Germinal center (tissue), 1 donor: ENCODE measurements around the gene TNFRSF21.
"Not testable (repeated sequence)": the region's sequence is repeated elsewhere in the genome, so short reads cannot be mapped to it uniquely, and the experiment has no call there.

Source experiments
- DNase-seq: peaks from one replicate; pipeline ENCODE4 v3.0.0; 2012; ENCODE audit warnings: mixed read lengths, low spot score

TNFRSF21 gene

DNA sequence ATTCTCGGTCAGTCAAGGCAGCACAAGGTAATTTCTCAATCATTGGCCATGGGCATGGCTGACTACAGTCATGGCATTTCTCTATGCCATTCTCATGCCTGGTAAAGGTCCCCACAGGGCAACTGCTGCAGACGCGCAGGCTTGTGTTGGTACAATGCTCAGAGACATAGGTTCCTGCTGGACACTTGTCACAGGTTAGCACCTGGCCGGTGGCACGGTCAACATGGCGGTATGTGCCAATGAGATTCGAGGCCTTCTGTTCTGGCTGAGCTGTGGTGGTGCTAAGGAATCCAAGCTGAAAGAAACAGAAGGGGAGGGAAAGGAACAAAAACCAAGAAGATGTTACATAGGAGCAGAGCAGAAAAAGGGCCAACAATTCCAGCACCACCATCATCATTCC lies 23.4 kb downstream of the TNFRSF21 start:
- DNase-seq: no peak

DNA sequence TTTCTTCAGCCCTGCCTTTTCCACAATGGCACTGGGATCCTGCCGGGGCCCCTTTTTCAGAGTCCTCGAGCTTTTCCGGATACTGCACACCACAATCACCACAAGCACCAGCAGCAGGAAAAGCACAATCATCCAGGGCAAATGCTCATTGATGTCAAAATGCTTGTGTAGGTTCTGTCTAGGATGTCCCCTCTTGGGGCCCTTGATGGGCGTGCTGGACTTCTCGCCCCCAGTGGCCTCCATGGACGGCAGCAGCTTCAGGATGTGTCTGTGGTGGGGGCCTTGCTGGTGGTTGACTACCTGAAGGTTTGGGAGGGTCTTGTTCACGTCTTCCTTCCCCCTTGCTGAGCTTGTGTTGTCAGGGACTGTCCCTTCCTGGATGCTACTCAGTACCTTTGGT lies 25.7 kb downstream of the TNFRSF21 start:
- no peak for DNase-seq

DNA sequence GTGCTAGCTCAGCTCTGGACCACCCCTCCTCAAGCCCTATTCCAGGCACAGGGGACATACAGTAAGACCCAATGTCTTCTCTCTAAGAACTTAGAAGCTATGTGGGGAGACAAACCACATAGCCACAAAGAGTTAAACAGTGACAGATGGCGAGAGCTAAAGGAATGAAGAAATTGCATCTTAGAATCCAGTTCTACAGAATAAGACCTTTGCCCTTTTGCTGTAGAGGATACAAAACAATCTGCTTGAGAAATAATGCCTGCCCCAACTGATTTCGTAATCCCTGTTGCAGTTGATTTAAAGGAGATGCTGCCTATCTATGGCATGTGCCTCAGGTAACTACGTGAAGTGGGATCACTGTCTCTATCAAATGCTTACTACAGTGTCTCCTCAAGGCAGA lies 31.2 kb downstream of the TNFRSF21 start:
- no peak for DNase-seq

DNA sequence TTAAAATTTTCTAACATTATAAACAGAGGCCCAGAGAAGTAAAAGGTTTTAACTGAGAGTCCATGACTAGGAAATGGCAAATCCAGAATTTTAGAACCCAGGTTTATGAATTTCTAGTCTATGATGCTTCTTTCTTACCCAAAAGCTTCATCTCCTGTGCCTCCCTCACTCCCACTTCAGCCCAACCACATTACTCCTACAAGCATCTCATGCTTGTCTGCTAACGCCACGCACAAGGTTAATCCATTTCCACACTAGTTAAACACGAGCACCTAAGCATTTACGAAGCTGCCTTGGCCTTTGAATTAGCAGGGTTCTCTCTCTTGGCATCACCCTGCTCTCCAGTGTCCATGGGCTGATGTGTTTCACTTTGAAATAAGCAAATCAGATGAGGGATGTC lies 32.0 kb downstream of the TNFRSF21 start:
- no peak for DNase-seq

DNA sequence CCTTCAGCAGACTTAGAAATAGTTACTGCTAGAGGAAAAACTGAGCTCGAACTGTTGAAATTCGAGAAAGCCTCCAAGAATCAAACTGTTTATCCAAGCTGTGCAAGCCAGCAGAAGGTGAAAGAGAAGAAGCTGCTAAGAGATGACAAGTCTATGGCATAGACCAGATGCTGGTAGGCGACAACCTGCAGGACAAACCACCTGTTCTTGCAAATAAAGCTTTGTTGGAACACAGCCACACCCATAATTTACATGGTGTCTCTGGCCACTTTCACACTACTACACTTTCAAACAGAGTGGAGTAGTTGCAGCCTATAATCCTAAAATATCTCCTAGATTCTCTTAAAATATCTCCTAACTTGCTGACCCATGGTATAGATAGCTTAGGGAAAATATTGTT lies 33.3 kb downstream of the TNFRSF21 start:
- no peak for DNase-seq

DNA sequence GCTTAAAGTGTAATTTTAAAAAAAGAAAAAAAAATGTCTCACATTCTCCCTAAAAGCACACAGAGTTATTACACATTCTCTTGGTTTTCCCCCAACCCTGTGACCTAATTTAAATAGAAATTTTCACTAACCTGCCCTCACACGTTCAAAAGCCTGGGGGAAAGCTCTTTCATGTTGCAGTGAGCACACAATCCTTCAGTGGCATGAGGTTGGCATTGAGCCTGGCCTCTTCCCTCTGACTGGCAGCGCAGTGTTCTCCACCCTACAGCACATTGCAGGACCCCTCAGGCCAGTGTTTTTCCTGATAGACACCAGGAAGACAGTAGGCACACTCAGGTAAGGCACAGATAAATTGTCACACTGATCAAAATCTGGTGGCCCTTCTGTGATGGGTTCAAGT lies 34.1 kb downstream of the TNFRSF21 start:
- no peak for DNase-seq

DNA sequence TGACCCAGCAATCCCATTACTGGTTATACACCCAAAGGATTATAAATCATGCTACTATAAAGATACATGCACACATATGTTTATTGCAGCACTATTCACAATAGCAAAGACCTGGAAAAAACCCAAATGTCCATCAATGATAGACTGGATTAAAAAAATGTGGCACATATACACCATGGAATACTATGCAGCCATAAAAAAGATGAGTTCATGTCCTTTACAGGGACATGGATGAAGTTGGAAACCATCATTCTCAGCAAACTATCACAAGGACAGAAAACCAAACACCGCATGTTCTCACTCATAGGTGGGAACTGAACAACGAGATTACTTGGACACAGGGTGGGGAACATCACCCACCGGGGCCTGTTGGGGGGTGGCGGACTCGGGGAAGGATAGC lies 34.6 kb downstream of the TNFRSF21 start:
- DNase-seq: not testable (repeated sequence)

DNA sequence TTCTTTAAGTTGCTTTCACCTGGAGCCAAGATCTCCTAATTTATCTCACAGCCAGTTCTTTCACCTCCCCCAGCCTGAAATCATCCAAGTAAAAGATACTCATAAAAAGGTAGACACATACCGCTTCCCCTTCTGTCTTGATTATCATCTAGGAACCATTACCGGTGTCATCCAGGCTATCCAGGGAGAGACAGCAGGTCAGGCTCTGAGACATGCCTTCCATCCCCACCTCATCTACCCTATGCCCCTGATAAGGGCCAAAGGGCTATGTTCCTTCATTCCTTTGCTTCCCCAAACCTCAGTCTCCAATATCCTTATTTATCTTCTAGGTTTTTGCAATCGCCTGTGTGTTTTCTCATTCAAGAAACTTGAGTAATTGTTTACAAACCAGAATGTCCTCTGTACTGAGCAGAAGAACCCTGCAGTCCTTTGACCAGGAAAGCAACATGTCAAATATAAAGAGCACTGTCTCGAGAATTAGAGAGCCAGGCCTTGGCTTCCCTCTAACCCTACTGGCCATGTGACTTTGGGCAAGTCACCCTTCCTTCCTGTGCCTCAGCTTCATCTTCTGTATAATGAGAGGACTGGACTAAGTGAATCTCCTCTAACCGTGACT lies 41.0 kb downstream of the TNFRSF21 start:
- DNase-seq: no peak

DNA sequence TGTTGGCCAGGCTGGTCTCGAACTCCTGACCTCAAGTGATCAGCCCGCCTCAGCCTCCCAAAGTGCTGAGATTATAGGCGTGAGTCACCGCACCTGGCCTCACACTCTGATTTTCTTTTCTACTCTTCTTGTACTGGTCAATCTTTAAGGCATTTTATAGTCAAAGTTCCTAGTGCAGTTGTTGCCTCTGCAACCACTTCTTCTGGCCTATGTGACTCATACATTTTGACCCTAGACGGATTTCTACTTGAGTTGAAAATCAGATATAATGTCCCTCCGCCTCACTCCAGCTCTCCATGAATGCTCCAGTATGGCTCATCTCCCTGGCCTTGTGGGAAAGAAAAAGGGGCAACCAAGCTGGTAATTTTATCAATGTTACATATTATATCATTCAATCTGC lies 42.4 kb downstream of the TNFRSF21 start:
- no peak for DNase-seq

DNA sequence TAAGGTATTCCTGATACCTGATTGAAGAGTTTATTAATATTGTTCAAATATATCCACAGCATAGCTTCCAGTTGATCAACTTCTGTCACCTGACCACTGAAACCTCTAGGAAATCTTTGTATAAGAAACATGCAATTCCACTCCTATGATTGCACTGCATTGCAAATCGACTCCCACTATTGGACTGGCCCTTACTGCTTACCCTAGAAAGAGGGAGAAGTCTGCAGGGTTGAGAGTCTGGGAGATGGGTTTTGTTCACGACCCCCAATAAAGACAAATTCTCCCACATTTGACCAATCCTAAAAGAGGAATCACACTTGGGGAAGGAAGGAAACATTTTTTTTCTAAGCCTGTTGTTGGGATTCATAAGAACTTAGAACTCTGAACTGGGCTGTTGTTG lies 43.7 kb downstream of the TNFRSF21 start:
- no peak for DNase-seq

DNA sequence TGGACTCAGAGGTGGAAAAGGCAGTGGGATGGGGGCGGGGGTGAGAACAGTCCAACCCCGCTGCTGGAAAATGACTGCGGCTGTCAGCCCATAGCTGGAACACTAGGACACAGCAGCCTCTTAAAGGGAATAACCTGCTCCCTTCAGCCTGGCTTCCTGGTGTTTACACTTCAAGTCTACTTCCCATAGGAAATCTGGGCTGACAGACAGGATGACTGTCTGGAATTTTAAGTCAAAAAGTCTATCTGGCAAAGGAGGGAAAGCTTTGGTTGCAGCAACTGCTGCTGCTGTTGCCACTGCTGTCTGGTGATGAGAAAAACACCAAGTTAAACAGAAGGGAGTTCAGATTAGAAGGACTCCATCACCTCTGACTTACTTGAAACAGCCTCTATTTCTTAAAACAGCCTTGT lies 44.9 kb downstream of the TNFRSF21 start:
- DNase-seq: no peak

DNA sequence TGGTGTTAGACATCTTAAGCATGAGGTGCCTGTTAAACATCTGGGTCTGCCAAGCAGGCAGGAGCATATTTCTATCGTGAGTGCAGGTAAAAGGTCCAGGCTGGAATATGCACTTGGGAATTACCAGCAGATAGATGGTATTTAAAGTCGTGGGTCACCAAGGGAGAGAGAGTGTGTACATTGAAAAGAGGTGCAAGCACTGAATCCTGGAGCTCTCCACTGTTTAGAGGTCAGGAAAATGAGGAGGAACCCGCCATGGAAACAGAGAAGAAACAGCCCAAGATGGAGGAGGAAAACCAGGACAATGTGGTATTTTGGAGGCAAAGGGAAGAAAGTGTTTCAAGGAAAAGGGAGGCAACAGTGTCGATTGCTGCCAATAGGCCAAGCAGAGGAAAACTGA lies 46.4 kb downstream of the TNFRSF21 start:
- no peak for DNase-seq

DNA sequence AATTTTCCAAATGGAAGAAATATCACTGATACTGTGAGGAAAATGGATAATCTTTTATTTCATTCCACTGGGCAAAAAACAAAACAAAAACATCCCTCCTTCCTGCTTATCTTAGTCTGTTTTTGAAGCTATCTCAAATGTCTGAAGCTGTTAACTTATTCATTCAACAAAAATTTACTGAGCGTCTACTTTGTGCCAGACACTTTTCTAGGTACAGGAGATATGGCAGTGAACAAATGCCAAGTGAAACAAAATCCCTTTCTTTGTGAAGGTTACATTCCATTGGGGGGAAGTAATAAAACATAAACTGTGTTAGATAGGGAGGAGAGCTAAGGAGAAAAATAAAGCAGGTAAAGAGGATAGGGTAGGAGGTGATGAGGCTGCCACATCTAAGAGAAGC lies 47.5 kb downstream of the TNFRSF21 start:
- DNase-seq: no peak

DNA sequence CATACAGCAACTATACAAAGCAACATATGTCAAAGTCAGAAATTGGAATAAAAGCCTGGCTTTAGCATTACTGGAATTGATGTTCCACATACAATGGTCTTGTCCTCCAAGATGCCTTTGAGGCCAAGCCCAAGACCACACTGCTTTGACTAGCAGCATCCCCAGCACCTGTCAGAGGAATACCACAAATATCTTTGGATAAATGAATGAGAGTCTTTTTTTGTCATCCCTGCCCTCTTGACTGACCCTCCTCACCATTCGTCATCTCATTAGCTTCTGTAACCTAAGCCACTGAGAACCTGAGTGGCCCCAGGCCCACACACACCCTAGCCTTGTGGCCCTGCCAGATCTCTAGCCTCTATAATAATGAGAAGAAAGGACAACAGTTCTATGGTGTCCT lies 48.5 kb downstream of the TNFRSF21 start:
- DNase-seq: no peak

DNA sequence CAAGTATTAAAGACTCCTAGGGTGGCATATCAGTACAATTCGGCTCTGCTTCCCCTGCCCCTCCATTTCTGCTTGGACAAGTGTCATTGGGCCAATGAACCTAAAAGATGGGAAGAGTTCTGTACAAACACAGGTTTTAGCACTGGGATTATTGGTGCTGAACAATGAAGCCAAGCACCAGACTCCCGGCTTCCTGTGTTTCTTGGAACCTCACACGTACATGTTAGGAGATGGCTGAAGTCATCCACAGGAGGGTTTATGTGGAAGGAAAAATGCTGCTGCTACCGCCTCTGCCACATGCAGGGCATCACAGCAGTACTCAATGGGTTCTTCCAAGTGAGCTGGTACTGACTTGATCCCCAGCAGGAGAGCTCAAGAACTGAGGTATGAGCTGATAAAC lies 49.7 kb downstream of the TNFRSF21 start:
- no peak for DNase-seq

DNA sequence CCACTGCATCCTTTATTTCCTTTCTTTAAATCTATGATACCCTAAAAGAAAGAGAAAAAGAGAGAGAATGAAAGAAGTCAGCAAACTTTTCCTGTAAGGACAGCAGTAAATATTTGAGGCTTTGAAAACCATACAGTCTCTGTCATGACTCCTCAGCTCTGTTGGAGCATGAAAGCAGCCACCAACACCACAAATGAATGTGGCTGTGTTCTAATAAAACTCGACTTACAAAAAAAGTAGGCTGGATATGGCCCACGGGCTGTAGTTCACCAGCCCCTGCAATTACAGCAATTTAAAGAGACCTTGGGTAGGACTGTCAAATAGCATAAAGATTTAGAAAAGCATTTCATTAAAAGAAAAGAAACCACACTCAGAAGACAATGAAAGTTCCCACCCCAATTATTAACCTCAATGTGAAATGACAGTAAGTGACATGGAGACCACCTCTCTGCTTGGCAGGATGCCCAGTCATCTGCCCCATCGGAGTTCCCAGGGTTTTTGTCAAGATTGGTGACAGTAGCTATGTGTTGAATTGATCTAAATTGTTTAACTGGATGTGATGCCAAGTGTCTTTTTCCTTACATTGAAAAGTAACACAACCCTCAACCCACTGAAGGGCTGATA lies 50.9 kb downstream of the TNFRSF21 start:
- DNase-seq: no peak

DNA sequence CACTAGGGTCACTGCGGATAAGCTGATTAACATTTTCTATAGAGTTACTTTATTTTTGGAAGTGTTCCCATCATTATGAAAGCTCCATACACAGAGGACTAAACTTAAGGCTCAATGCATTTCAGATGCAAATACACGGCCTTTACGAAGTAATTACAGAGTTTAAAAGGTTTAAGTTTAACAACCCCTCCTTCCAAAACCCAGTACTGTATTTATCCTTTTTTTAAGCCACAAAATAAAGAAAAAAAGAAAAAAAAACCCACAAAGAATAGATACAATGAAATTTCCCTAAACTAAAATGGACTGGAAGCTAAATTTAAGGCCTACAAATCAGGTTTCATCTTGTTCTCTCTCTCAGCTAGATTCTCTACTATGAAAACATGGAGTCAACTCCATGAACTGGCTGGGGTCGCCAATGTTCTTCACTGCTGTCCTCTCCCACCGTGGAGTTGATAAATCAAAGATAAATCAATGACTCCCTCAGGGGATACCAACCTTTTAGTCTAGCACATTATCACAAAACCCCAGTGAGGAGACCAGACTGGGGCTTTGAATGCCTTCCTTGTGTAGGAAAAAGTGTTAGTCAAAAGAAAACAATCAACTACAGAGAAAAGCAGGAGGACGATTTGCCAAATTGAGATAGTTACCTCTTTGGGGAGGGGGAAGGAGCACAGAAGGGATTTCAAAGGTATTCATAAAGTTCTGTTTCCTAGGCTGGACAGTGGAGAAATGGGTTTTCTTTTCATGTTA lies 52.5 kb downstream of the TNFRSF21 start:
- DNase-seq: no peak

DNA sequence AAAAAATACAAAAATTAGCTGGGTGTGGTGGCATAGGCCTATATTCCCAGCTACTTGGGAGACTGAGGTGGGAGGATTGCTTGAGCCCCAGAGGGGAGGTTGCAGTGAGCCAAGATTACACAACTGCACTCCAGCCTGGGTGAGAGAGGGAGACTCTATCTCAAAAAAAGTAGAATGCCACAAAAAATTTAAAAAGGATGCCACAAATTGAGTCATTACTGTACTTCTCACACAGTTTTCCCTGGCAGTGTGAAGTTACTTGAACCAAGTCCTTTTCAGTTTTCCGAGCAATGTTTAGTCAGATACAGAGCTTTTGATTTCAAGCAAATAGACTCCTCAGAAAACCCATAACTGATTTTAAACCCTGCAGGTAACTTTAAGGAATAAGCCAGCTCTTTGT lies 53.3 kb downstream of the TNFRSF21 start:
- DNase-seq: no peak

DNA sequence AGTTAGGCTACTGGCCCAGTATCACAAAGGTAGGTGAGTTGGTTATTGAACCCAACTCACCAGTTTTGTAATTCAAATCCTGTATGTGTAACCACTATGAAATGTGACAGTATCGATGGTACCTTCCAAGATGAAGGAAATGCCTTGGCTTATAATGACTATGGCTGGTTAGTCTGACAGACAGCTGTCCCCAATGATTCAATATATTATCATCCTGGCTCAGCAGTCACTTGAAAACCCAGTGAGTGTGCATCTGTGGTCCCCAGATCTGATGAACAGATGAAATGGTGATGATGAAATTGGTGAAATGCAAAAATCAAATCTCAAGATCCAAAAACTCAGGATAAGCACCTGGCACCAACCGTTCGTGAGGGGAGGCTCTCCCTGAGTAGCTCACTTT lies 54.8 kb downstream of the TNFRSF21 start:
- no peak for DNase-seq

DNA sequence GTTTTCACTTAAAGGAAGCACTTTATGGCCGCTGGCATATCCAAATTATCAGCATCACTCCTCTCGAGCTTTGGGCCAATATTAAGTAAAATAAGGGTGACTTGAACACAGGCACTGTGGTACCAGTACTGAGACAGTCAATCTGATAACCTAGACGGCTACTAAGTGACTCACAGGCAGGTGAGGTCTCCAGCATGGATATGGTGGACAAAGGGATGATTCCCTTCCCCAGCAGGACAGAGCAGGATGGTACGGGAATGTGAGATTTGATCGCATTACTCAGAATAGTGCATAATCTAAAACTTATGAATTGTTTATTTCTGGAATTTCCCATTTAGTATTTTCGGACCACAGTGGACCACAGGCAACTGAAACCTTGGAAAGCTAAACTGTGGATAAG lies 55.7 kb downstream of the TNFRSF21 start:
- no peak for DNase-seq

DNA sequence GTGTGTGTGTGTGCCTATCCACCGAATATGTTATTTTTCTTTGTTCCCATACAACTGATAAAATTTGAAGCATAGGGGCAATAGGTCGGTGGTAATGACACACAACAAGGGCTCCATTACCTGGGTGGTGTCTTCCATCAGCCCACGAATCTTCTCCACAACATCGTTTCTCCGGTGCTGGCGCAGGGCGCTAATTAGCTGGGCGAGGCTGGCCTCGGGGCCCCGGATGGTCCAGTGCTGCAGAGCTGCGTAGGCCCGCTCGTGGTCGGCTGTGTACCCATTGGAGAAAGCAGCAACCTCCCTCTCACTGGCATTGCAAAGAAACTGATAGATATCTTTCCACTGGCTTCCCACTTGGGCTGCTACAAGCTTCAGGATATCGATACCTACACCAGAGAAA lies 56.6 kb downstream of the TNFRSF21 start:
- DNase-seq: no peak

DNA sequence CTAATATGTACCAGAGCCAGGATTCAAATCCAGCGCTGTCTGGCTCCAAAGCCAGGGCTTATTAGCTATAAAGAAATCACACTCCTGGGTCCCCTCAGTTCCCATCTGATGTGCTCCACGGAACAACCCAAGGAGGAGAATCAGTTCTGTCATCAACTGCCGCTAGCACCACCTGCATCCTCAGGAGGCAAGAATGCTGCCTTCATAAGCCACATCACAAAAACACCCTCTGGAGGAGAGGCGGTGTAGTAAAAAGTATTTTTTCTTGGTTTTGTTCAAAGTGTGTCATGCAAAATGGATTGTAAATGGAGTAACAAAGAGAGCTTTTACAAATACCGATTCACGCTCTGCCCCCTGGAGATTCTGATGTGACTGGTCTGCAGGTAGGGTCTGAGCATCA lies 57.1 kb downstream of the TNFRSF21 start:
- no peak for DNase-seq

DNA sequence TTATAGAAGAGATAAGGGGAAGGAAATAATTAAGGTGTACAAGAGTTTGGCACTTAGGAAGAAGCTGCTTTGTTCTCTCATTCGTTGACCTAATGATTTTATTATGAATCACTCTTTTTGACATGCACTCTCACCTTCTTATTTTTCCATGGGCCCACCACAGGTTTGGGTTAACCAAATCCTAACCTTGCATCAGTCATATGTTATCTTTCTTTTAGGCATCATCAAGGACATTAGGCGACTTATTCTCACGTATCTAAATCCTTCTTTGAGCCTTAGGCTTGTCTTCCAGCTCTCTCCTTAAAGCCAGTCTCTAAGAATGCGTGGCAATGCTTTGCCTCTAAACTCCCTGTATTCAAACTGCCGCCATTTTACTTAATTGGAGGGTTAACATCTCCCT lies 58.3 kb downstream of the TNFRSF21 start:
- no peak for DNase-seq

DNA sequence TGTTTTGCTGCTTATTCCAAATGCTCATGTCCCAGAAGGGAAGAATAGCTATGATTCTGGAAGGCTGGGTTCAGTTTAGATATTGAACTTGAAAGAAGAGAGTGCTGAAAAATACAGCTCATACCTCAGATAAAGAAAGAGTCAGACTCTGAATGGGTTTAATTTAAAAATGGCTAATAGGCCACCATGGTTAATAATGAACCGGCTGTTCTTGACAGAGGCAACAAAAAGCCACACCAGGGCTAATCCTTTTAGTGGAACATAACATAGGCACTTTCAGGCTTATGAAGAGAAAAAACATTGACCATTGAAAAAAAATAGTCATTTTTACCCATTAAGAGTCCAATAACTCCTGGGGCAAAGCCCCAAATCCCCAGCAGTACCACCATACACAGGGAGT lies 59.4 kb downstream of the TNFRSF21 start:
- DNase-seq: no peak
